GM12878 (cell line): Measurements from ENCODE around the gene FMO3.

Experiments
- CREB1 ChIP-seq: IDR thresholded peaks from 2 replicates; pipeline ENCODE4 v1.6.1; 2012; ENCODE audit warnings: low read depth, mild to moderate bottlenecking, inconsistent platforms
- FOXM1 ChIP-seq: IDR thresholded peaks from 2 replicates; pipeline ENCODE4 v1.6.1; 2012; ENCODE audit warnings: low read depth, mild to moderate bottlenecking, inconsistent platforms, low read length, moderate library complexity
- NBN ChIP-seq: fragments of 450-650 bp; IDR thresholded peaks from 2 replicates; pipeline ENCODE4 v1.6.1; 2016
- POLR2A ChIP-seq: IDR thresholded peaks from 2 replicates; pipeline ENCODE4 v1.6.1; 2011; ENCODE audit warnings: low read depth, mild to moderate bottlenecking, low read length
- RB1 ChIP-seq: fragments of 450-650 bp; formaldehyde crosslinking; IDR thresholded peaks from 2 replicates; pipeline ENCODE4 v1.6.1; 2017; ENCODE audit warnings: mild to moderate bottlenecking, borderline replicate concordance
- SUZ12 ChIP-seq: fragments of 200-600 bp; sonication (generic); IDR thresholded peaks from one replicate; pipeline ENCODE4 v1.6.1; 2018; ENCODE audit warnings: antibody characterized with exemption, mild to moderate bottlenecking; ENCODE audit not compliant: unreplicated experiment
- TCF12 ChIP-seq: IDR thresholded peaks from 2 replicates; pipeline ENCODE4 v1.6.1; 2011; ENCODE audit warnings: low read depth, mild to moderate bottlenecking, low read length
- YY1 ChIP-seq: IDR thresholded peaks from 2 replicates; pipeline ENCODE4 v1.6.1; 2011; ENCODE audit warnings: low read depth, mild to moderate bottlenecking, low read length
- ZNF274 ChIP-seq: IDR thresholded peaks from one replicate; pipeline ENCODE4 v1.8.0; 2011; ENCODE audit not compliant: insufficient read length, insufficient read depth
- TF ChIP-seq, protein P1 (sequence below): IDR thresholded peaks from 2 replicates; pipeline ENCODE4 v1.6.1; 2011; ENCODE audit warnings: borderline replicate concordance, low read depth, mild to moderate bottlenecking, moderate library complexity, mixed read lengths, low read length; ENCODE audit not compliant: insufficient read depth; ENCODE audit errors: extremely low read length
- TF ChIP-seq, protein P2 (sequence below), 3 experiments: IDR thresholded peaks in 2 of 3; conservative IDR thresholded peaks in 1 of 3; 2 replicates each; pipeline ENCODE4 v1.5.1; 2011; ENCODE audit warnings: low read depth in 3 of 3, low read length in 3 of 3, mild to moderate bottlenecking in 3 of 3, control low read depth in 2 of 3, moderate library complexity in 2 of 3, inconsistent platforms in 1 of 3, mixed read lengths in 1 of 3; ENCODE audit not compliant: control insufficient read depth in 2 of 3, insufficient read depth in 1 of 3; ENCODE audit errors: extremely low read depth in 1 of 3
- TF ChIP-seq, protein P3 (sequence below): fragments of 450-650 bp; IDR thresholded peaks from 2 replicates; pipeline ENCODE4 v1.6.1; 2018; ENCODE audit warnings: borderline replicate concordance, mild to moderate bottlenecking; ENCODE audit not compliant: partially characterized antibody
- TF ChIP-seq, protein P4 (sequence below): fragments of 450-650 bp; IDR thresholded peaks from 2 replicates; pipeline ENCODE4 v1.6.1; 2017; ENCODE audit warnings: mild to moderate bottlenecking, moderate library complexity
- TF ChIP-seq, protein P5 (sequence below): IDR thresholded peaks from 2 replicates; pipeline ENCODE4 v1.6.1; 2011; ENCODE audit warnings: mild to moderate bottlenecking, low read depth, low read length, moderate library complexity; ENCODE audit not compliant: insufficient replicate concordance

DNA sequence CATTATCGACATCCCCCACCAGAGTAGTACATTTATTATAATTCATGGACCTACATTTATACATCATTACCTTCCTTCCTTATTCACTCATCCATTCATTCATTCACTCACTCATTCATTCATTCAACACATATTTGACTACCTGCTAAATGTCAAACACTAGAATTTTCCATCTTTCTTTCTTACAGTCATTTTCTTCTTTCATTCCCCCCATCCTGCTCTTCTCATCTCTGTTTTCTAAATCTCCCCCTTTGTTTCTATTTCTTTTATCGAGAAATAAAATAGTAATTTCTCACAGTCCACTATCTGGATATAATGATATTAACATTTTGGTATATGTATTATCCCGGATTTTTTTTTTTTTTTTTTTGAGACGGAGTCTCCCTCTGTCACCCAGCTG lies 27.8 kb upstream of the FMO3 start:
- TF ChIP-seq, protein P1, sequence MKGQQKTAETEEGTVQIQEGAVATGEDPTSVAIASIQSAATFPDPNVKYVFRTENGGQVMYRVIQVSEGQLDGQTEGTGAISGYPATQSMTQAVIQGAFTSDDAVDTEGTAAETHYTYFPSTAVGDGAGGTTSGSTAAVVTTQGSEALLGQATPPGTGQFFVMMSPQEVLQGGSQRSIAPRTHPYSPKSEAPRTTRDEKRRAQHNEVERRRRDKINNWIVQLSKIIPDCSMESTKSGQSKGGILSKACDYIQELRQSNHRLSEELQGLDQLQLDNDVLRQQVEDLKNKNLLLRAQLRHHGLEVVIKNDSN = no peak
- TF ChIP-seq, protein P2, sequence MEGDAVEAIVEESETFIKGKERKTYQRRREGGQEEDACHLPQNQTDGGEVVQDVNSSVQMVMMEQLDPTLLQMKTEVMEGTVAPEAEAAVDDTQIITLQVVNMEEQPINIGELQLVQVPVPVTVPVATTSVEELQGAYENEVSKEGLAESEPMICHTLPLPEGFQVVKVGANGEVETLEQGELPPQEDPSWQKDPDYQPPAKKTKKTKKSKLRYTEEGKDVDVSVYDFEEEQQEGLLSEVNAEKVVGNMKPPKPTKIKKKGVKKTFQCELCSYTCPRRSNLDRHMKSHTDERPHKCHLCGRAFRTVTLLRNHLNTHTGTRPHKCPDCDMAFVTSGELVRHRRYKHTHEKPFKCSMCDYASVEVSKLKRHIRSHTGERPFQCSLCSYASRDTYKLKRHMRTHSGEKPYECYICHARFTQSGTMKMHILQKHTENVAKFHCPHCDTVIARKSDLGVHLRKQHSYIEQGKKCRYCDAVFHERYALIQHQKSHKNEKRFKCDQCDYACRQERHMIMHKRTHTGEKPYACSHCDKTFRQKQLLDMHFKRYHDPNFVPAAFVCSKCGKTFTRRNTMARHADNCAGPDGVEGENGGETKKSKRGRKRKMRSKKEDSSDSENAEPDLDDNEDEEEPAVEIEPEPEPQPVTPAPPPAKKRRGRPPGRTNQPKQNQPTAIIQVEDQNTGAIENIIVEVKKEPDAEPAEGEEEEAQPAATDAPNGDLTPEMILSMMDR (IDR thresholded peaks at IDR 0.05 in 2 of 3, conservative IDR thresholded peaks at IDR 0.05 in 1 of 3; ENCODE audit: control insufficient read depth in 2 of 3, extremely low read depth in 1 of 3, insufficient read depth in 1 of 3, low read depth in 3 of 3, low read length in 3 of 3) = no peak
- TF ChIP-seq CREB1 (no peak), RB1 (no peak), YY1 (no peak), POLR2A (no peak), SUZ12 (no peak), ZNF274 (no peak), TCF12 (no peak), FOXM1 (no peak), NBN (no peak)
- TF ChIP-seq, protein P3, sequence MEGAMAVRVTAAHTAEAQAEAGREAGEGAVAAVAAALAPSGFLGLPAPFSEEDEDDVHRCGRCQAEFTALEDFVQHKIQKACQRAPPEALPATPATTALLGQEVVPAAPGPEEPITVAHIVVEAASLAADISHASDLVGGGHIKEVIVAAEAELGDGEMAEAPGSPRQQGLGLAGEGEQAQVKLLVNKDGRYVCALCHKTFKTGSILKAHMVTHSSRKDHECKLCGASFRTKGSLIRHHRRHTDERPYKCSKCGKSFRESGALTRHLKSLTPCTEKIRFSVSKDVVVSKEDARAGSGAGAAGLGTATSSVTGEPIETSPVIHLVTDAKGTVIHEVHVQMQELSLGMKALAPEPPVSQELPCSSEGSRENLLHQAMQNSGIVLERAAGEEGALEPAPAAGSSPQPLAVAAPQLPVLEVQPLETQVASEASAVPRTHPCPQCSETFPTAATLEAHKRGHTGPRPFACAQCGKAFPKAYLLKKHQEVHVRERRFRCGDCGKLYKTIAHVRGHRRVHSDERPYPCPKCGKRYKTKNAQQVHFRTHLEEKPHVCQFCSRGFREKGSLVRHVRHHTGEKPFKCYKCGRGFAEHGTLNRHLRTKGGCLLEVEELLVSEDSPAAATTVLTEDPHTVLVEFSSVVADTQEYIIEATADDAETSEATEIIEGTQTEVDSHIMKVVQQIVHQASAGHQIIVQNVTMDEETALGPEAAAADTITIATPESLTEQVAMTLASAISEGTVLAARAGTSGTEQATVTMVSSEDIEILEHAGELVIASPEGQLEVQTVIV = no peak
- TF ChIP-seq, protein P4, sequence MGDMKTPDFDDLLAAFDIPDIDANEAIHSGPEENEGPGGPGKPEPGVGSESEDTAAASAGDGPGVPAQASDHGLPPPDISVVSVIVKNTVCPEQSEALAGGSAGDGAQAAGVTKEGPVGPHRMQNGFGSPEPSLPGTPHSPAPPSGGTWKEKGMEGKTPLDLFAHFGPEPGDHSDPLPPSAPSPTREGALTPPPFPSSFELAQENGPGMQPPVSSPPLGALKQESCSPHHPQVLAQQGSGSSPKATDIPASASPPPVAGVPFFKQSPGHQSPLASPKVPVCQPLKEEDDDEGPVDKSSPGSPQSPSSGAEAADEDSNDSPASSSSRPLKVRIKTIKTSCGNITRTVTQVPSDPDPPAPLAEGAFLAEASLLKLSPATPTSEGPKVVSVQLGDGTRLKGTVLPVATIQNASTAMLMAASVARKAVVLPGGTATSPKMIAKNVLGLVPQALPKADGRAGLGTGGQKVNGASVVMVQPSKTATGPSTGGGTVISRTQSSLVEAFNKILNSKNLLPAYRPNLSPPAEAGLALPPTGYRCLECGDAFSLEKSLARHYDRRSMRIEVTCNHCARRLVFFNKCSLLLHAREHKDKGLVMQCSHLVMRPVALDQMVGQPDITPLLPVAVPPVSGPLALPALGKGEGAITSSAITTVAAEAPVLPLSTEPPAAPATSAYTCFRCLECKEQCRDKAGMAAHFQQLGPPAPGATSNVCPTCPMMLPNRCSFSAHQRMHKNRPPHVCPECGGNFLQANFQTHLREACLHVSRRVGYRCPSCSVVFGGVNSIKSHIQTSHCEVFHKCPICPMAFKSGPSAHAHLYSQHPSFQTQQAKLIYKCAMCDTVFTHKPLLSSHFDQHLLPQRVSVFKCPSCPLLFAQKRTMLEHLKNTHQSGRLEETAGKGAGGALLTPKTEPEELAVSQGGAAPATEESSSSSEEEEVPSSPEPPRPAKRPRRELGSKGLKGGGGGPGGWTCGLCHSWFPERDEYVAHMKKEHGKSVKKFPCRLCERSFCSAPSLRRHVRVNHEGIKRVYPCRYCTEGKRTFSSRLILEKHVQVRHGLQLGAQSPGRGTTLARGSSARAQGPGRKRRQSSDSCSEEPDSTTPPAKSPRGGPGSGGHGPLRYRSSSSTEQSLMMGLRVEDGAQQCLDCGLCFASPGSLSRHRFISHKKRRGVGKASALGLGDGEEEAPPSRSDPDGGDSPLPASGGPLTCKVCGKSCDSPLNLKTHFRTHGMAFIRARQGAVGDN = no peak
- TF ChIP-seq, protein P5, sequence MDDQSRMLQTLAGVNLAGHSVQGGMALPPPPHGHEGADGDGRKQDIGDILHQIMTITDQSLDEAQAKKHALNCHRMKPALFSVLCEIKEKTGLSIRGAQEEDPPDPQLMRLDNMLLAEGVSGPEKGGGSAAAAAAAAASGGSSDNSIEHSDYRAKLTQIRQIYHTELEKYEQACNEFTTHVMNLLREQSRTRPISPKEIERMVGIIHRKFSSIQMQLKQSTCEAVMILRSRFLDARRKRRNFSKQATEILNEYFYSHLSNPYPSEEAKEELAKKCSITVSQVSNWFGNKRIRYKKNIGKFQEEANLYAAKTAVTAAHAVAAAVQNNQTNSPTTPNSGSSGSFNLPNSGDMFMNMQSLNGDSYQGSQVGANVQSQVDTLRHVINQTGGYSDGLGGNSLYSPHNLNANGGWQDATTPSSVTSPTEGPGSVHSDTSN = no peak
